H9 (cell line): ENCODE data around the gene OPN5. TPM values are rescaled to one million over a fixed set of nuclear protein-coding genes. Genes with fewer than 3 reads are reported as not detected.

ENCODE experiments used
- DNase-seq: peaks from one replicate; pipeline ENCODE4 v3.0.0-alpha.2; 2017
- H2AFZ ChIP-seq: one replicate; pipeline ENCODE4 v1.6.1; 2013; ENCODE audit warnings: mild to moderate bottlenecking, low read length, control low read depth, moderate library complexity
- H2AK5ac ChIP-seq: 2 replicates; pipeline ENCODE4 v1.6.1; 2013; ENCODE audit warnings: low read length, control low read depth, mixed read lengths; ENCODE audit not compliant: insufficient read length
- H2BK120ac ChIP-seq: one replicate; pipeline ENCODE4 v1.6.1; 2013; ENCODE audit warnings: low read depth, mild to moderate bottlenecking, low read length, control low read depth, inconsistent platforms; ENCODE audit not compliant: poor library complexity, severe bottlenecking
- H2BK12ac ChIP-seq: 2 replicates; pipeline ENCODE4 v1.6.1; 2013; ENCODE audit warnings: low read length, control low read depth, mixed read lengths, low read depth; ENCODE audit not compliant: insufficient read length
- H2BK15ac ChIP-seq: 2 replicates; pipeline ENCODE4 v1.6.1; 2013; ENCODE audit warnings: low read depth, low read length, control low read depth
- H2BK20ac ChIP-seq: one replicate; pipeline ENCODE4 v1.6.1; 2013; ENCODE audit warnings: low read depth, mild to moderate bottlenecking, low read length, control low read depth, inconsistent platforms; ENCODE audit not compliant: poor library complexity, severe bottlenecking
- H2BK5ac ChIP-seq: 2 replicates; pipeline ENCODE4 v1.6.1; 2013; ENCODE audit warnings: low read length, control low read depth, mixed read lengths; ENCODE audit not compliant: insufficient read length
- H3K14ac ChIP-seq: 2 replicates; pipeline ENCODE4 v1.6.1; 2013; ENCODE audit warnings: low read length, control low read depth; ENCODE audit not compliant: insufficient read depth
- H3K18ac ChIP-seq: 2 replicates; pipeline ENCODE4 v1.6.1; 2013; ENCODE audit warnings: low read depth, mild to moderate bottlenecking, mixed read lengths, low read length, control low read depth; ENCODE audit not compliant: insufficient read length
- H3K23ac ChIP-seq: 2 replicates; pipeline ENCODE4 v1.6.1; 2013; ENCODE audit warnings: low read length, control low read depth, mixed read lengths, low read depth; ENCODE audit not compliant: insufficient read length
- H3K23me2 ChIP-seq: 2 replicates; pipeline ENCODE4 v1.6.1; 2013; ENCODE audit warnings: low read depth, mild to moderate bottlenecking, mixed read lengths, low read length, control low read depth; ENCODE audit not compliant: insufficient read length, poor library complexity, severe bottlenecking
- H3K27ac ChIP-seq: 2 replicates; pipeline ENCODE4 v1.5.1; 2013; ENCODE audit warnings: low read length, control low read depth, mixed read lengths, low read depth; ENCODE audit not compliant: insufficient read length
- H3K27me3 ChIP-seq: 2 replicates; pipeline ENCODE4 v1.6.1; 2013; ENCODE audit warnings: low read length, control low read depth, inconsistent platforms; ENCODE audit not compliant: insufficient read depth
- H3K4ac ChIP-seq: 2 replicates; pipeline ENCODE4 v1.6.1; 2013; ENCODE audit warnings: low read depth, mild to moderate bottlenecking, control low read depth, inconsistent platforms, low read length, moderate library complexity
- H3K4me1 ChIP-seq: 2 replicates; pipeline ENCODE4 v1.6.1; 2013; ENCODE audit warnings: low read length, control low read depth, inconsistent platforms; ENCODE audit not compliant: insufficient read depth
- H3K4me2 ChIP-seq: 2 replicates; pipeline ENCODE4 v1.6.1; 2013; ENCODE audit warnings: low read length, control low read depth, mixed read lengths; ENCODE audit not compliant: insufficient read length, insufficient read depth
- H3K56ac ChIP-seq: 2 replicates; pipeline ENCODE4 v1.6.1; 2013; ENCODE audit warnings: low read depth, mild to moderate bottlenecking, mixed read lengths, low read length, control low read depth; ENCODE audit not compliant: insufficient read length
- H3K79me1 ChIP-seq: 2 replicates; pipeline ENCODE4 v1.6.1; 2013; ENCODE audit warnings: low read depth, mild to moderate bottlenecking, moderate library complexity, low read length, control low read depth, inconsistent platforms; ENCODE audit not compliant: insufficient read depth, poor library complexity, severe bottlenecking
- H3K79me2 ChIP-seq: 2 replicates; pipeline ENCODE4 v1.6.1; 2013; ENCODE audit warnings: low read length, control low read depth, inconsistent platforms; ENCODE audit not compliant: insufficient read depth
- H3K9ac ChIP-seq: 2 replicates; pipeline ENCODE4 v1.6.1; 2013; ENCODE audit warnings: low read length, control low read depth, mixed read lengths; ENCODE audit not compliant: insufficient read length; ENCODE audit errors: extremely low read depth
- H3K9me3 ChIP-seq: one replicate; pipeline ENCODE4 v1.6.1; 2013; ENCODE audit warnings: low read depth, low read length, inconsistent platforms; ENCODE audit not compliant: control insufficient read depth
- H3T11ph ChIP-seq: one replicate; pipeline ENCODE4 v1.6.1; 2013; ENCODE audit warnings: mild to moderate bottlenecking, low read length, control low read depth, inconsistent platforms
- H4K20me1 ChIP-seq: one replicate; pipeline ENCODE4 v1.6.1; 2013; ENCODE audit not compliant: control insufficient read depth, insufficient read length, insufficient read depth
- H4K5ac ChIP-seq: 2 replicates; pipeline ENCODE4 v1.6.1; 2013; ENCODE audit warnings: low read depth, mild to moderate bottlenecking, mixed read lengths, low read length, control low read depth; ENCODE audit not compliant: insufficient read length
- H4K8ac ChIP-seq: replicated peaks from 2 replicates; pipeline ENCODE4 v1.6.1; 2013; ENCODE audit warnings: low read length, control low read depth, mixed read lengths, low read depth; ENCODE audit not compliant: insufficient read length
- H4K91ac ChIP-seq: 2 replicates; pipeline ENCODE4 v1.6.1; 2013; ENCODE audit warnings: low read depth, mild to moderate bottlenecking, moderate library complexity, mixed read lengths, low read length, control low read depth; ENCODE audit not compliant: insufficient read length
- H3K27ac Mint-ChIP-seq, 3 experiments: 2 replicates in 2 of 3; 3 replicates in 1 of 3; pipeline ENCODE4 v1.8.0; 2020 to 2021; ENCODE audit warnings: mixed read lengths in 3 of 3, mild to moderate bottlenecking in 1 of 3, moderate library complexity in 1 of 3
- H3K27me3 Mint-ChIP-seq: 2 replicates; pipeline ENCODE4 v1.8.0; 2021; ENCODE audit warnings: low read depth, mild to moderate bottlenecking, moderate library complexity, mixed read lengths
- H3K36me3 Mint-ChIP-seq, 3 experiments: 2 replicates in 2 of 3; 3 replicates in 1 of 3; pipeline ENCODE4 v1.8.0; 2020 to 2021; ENCODE audit warnings: low read depth in 3 of 3, mixed read lengths in 3 of 3; ENCODE audit not compliant: insufficient read depth in 1 of 3
- H3K4me1 Mint-ChIP-seq, 2 experiments: 2 replicates each; pipeline ENCODE4 v1.8.0; 2020; ENCODE audit warnings: mixed read lengths in 2 of 2
- H3K4me3 Mint-ChIP-seq, 2 experiments: 2 replicates in 1 of 2; 3 replicates in 1 of 2; pipeline ENCODE4 v1.8.0; 2020 to 2021; ENCODE audit warnings: mild to moderate bottlenecking in 2 of 2, mixed read lengths in 2 of 2, moderate library complexity in 1 of 2
- H3K9me3 Mint-ChIP-seq, 2 experiments: 2 replicates in 1 of 2; 3 replicates in 1 of 2; pipeline ENCODE4 v1.8.0; 2020; ENCODE audit warnings: mild to moderate bottlenecking in 2 of 2, mixed read lengths in 2 of 2, moderate library complexity in 1 of 2
- CTCF ChIP-seq: fragments of 200-600 bp; sonication (generic); conservative IDR thresholded peaks from 3 replicates; pipeline ENCODE4 v1.8.0; 2021; ENCODE audit warnings: antibody characterized with exemption, mild to moderate bottlenecking
- WGBS: extraction: QIAGEN DNeasy Blood & Tissue Kit; methylation state at CpG from one replicate; pipeline ENCODE4 v1.1.7; 2013; ENCODE audit warnings: missing lambda C conversion rate, low lambda C conversion rate, mixed read lengths; ENCODE audit not compliant: insufficient read length; ENCODE audit errors: extremely low coverage; 5-methylcytosine and 5-hydroxymethylcytosine counted together
- total RNA-seq: library from RNA; stranded (reverse); gene quantifications from 2 replicates; pipeline ENCODE4 v1.2.1, GENCODE V29; 2021

The OPN5 gene
- total RNA-seq, 1 experiment from 2014 or later: not detected

GRCh38 chr6:47762502-47762901 is 19.3 kb upstream of the OPN5 start:
- H2BK20ac ChIP-seq: no peak overlapping the region
- no peak overlapping the region for H3K56ac ChIP-seq
- H3K36me3 Mint-ChIP-seq: peaks cover 0 to 4% (median 2%) of the 10 kb centered on the region in 3 experiments; a peak in 3 of 7 replicates
- H3K27me3 Mint-ChIP-seq: no peaks in the 10 kb centered on the region
- no peaks in the 10 kb centered on the region for H3K4me1 ChIP-seq
- no peak overlapping the region for H3K4ac ChIP-seq
- no CpG with 5 or more reads among the region's 3 CpGs for WGBS
- H2BK12ac ChIP-seq: no peak overlapping the region
- H3K4me3 Mint-ChIP-seq: no peak overlapping the region
- no peak overlapping the region for H4K91ac ChIP-seq
- H2AFZ ChIP-seq: no peak overlapping the region
- H2AK5ac ChIP-seq: no peak overlapping the region
- no peak overlapping the region for H3K23ac ChIP-seq
- no peak overlapping the region for H2BK5ac ChIP-seq
- no peak overlapping the region for H2BK15ac ChIP-seq
- no peak overlapping the region for H4K5ac ChIP-seq
- H3K23me2 ChIP-seq: no peaks in the 10 kb centered on the region
- H3K79me2 ChIP-seq: no peaks in the 10 kb centered on the region
- H3K9ac ChIP-seq: no peak overlapping the region
- H3K4me1 Mint-ChIP-seq: no peaks in the 10 kb centered on the region
- peaks cover 5 to 6% of the 10 kb centered on the region in 2 experiments; a peak in 4 of 5 replicates for H3K9me3 Mint-ChIP-seq
- no peak for DNase-seq
- H2BK120ac ChIP-seq: no peak overlapping the region
- no peaks in the 10 kb centered on the region for H3K27me3 ChIP-seq
- H3K27ac Mint-ChIP-seq: no peak overlapping the region
- no peak for TF ChIP-seq CTCF
- no peak overlapping the region for H4K8ac ChIP-seq
- no peak overlapping the region for H3K4me2 ChIP-seq
- H3K27ac ChIP-seq: no peak overlapping the region
- no peak overlapping the region for H3T11ph ChIP-seq
- H3K9me3 ChIP-seq: no peaks in the 10 kb centered on the region
- H3K79me1 ChIP-seq: no peaks in the 10 kb centered on the region
- no peak overlapping the region for H3K18ac ChIP-seq
- H3K14ac ChIP-seq: no peak overlapping the region
- no peaks in the 10 kb centered on the region for H4K20me1 ChIP-seq
